WTC11 (cell line): ENCODE measurements around the gene IFIT3. TPM values are rescaled to one million over a fixed set of nuclear protein-coding genes. Genes with fewer than 3 reads are reported as not detected.

Experiments used
- ATAC-seq: fragments of 200-7000 bp; cut with Tn5 transposase; 2 replicates; pipeline ENCODE4 v1.10.0; 2021; ENCODE audit warnings: mild to moderate bottlenecking, moderate library complexity
- CTCF ChIA-PET: fragments of 300-600 bp; sonication (Branson Sonifier 250); formaldehyde crosslinking; loops from one replicate; lab custom pipeline; 2021; ENCODE audit warnings: antibody characterized with exemption; lab: Charles Lee
- POLR2A ChIA-PET: fragments of 350-600 bp; sonication (Branson Sonifier 250); formaldehyde crosslinking; loops from one replicate; lab custom pipeline; 2021; ENCODE audit warnings: antibody characterized with exemption; lab: Charles Lee
- DNase-seq: peaks from one replicate; pipeline ENCODE4 v3.0.0; 2021; ENCODE audit warnings: low spot score
- H3K27ac Mint-ChIP-seq: 2 replicates; pipeline ENCODE4 v1.8.0; 2021; ENCODE audit warnings: mixed read lengths
- H3K27me3 Mint-ChIP-seq: 2 replicates; pipeline ENCODE4 v1.8.0; 2021; ENCODE audit warnings: low read depth, mild to moderate bottlenecking, moderate library complexity, mixed read lengths
- H3K36me3 Mint-ChIP-seq: 2 replicates; pipeline ENCODE4 v1.8.0; 2021; ENCODE audit warnings: mixed read lengths
- H3K4me1 Mint-ChIP-seq: 2 replicates; pipeline ENCODE4 v1.8.0; 2022; ENCODE audit warnings: mixed read lengths
- H3K4me3 Mint-ChIP-seq: 2 replicates; pipeline ENCODE4 v1.8.0; 2021; ENCODE audit warnings: mild to moderate bottlenecking, moderate library complexity, mixed read lengths
- H3K9me3 Mint-ChIP-seq: 2 replicates; pipeline ENCODE4 v1.8.0; 2021; ENCODE audit warnings: mixed read lengths
- ARID4B ChIP-seq: sonication (generic); formaldehyde crosslinking; IDR thresholded peaks from 2 replicates; pipeline ENCODE4 v1.8.0; 2023; ENCODE audit warnings: missing genetic modification reagents, mild to moderate bottlenecking, borderline replicate concordance
- GTF2I ChIP-seq: fragments of 250-450 bp; sonication (Bioruptor Pico); conservative IDR thresholded peaks from 2 replicates; pipeline ENCODE4 v1.4.0; 2021; ENCODE audit warnings: mild to moderate bottlenecking
- HMGA2 ChIP-seq: fragments of 250-450 bp; sonication (Bioruptor Pico); IDR thresholded peaks from 2 replicates; pipeline ENCODE4 v1.4.0; 2021; ENCODE audit warnings: mild to moderate bottlenecking, moderate library complexity
- IRF1 ChIP-seq: sonication (generic); formaldehyde crosslinking; IDR thresholded peaks from 2 replicates; pipeline ENCODE4 v1.8.0; 2023; ENCODE audit warnings: missing genetic modification reagents
- JUN ChIP-seq: sonication (generic); formaldehyde crosslinking; IDR thresholded peaks from 2 replicates; pipeline ENCODE4 v1.8.0; 2023; ENCODE audit warnings: mild to moderate bottlenecking, missing genetic modification reagents
- NR1H2 ChIP-seq: sonication (generic); formaldehyde crosslinking; IDR thresholded peaks from 2 replicates; pipeline ENCODE4 v1.9.0; 2021; ENCODE audit warnings: mild to moderate bottlenecking, moderate library complexity, missing genetic modification reagents
- NR2C2 ChIP-seq: sonication (generic); formaldehyde crosslinking; IDR thresholded peaks from 2 replicates; pipeline ENCODE4 v1.8.0; 2022; ENCODE audit warnings: mild to moderate bottlenecking, missing genetic modification reagents
- TCF7 ChIP-seq: sonication (generic); formaldehyde crosslinking; IDR thresholded peaks from 2 replicates; pipeline ENCODE4 v1.8.0; 2022; ENCODE audit warnings: mild to moderate bottlenecking, low read depth, missing genetic modification reagents, moderate library complexity
- TP53 ChIP-seq: sonication (generic); formaldehyde crosslinking; IDR thresholded peaks from 2 replicates; pipeline ENCODE4 v1.8.1; 2023; ENCODE audit warnings: mild to moderate bottlenecking, missing genetic modification reagents
- USF1 ChIP-seq: sonication (generic); formaldehyde crosslinking; IDR thresholded peaks from 2 replicates; pipeline ENCODE4 v1.8.0; 2022; ENCODE audit warnings: mild to moderate bottlenecking, missing genetic modification reagents
- ZNF317 ChIP-seq: sonication (generic); formaldehyde crosslinking; IDR thresholded peaks from 2 replicates; pipeline ENCODE4 v1.8.1; 2023; ENCODE audit warnings: low read depth, mild to moderate bottlenecking, moderate library complexity, missing genetic modification reagents, borderline replicate concordance
- ZNF512 ChIP-seq: sonication (generic); formaldehyde crosslinking; IDR thresholded peaks from 2 replicates; pipeline ENCODE4 v1.8.1; 2022; ENCODE audit warnings: missing genetic modification reagents, borderline replicate concordance
- ZNF532 ChIP-seq: fragments of 250-450 bp; sonication (Bioruptor Pico); IDR thresholded peaks from 2 replicates; pipeline ENCODE4 v1.9.0; 2021; ENCODE audit warnings: mild to moderate bottlenecking, borderline replicate concordance
- ZSCAN18 ChIP-seq: fragments of 250-450 bp; sonication (Bioruptor Pico); IDR thresholded peaks from 2 replicates; pipeline ENCODE4 v2.1.2; 2022; ENCODE audit warnings: mild to moderate bottlenecking, moderate library complexity
- total RNA-seq: library from RNA; stranded (reverse); gene quantifications from 3 replicates; pipeline ENCODE4 v1.2.3, GENCODE V29; 2021

Gene IFIT3
- total RNA-seq, 1 experiment from 2014 or later = 0.42 TPM

- Mint-ChIP-seq H3K36me3 (no peaks in the 10 kb centered on the region), H3K27me3 (no peaks in the 10 kb centered on the region), H3K9me3 (no peaks in the 10 kb centered on the region), H3K4me3 (no peak overlapping the region), H3K4me1 (peaks cover 9% of the 10 kb centered on the region), H3K27ac (no peak overlapping the region)
- DNase-seq (no peak), ATAC-seq (no peak)
- TF ChIP-seq HMGA2 (CRISPR knock-in tag) (no peak), ARID4B (no peak), JUN (CRISPR knock-in tag) (no peak), ZSCAN18 (CRISPR knock-in tag) (no peak), NR2C2 (CRISPR knock-in tag) (no peak), ZNF532 (no peak), IRF1 (no peak), TCF7 (CRISPR knock-in tag) (no peak), NR1H2 (CRISPR knock-in tag) (no peak), TP53 (CRISPR knock-in tag) (no peak), GTF2I (no peak), ZNF317 (CRISPR knock-in tag) (no peak), USF1 (CRISPR knock-in tag) (no peak), ZNF512 (CRISPR knock-in tag) (no peak)
- ChIA-PET CTCF (interaction anchor here (1.0 kb wide), 1 partner anchor 15 kb away, joined by 7 read pairs; no protein-coding TSS in a partner anchor), POLR2A (no interaction called here)
Observed at GRCh38 chr10:89384474-89385340, 56.9 kb downstream of the IFIT3 start.
